Nephron progenitor cell (in vitro differentiated cells): Measurements from ENCODE around the gene SLC49A4.

ENCODE experiments used
- DNase-seq: peaks from one replicate; pipeline ENCODE4 v3.0.0; 2021
- H3K27ac Mint-ChIP-seq: 2 replicates; pipeline ENCODE4 v1.8.0; 2021; ENCODE audit warnings: mild to moderate bottlenecking, moderate library complexity, mixed read lengths
- H3K27me3 Mint-ChIP-seq: 2 replicates; pipeline ENCODE4 v1.8.0; 2021; ENCODE audit warnings: mild to moderate bottlenecking, low read depth, mixed read lengths; ENCODE audit not compliant: poor library complexity
- H3K36me3 Mint-ChIP-seq: 2 replicates; pipeline ENCODE4 v1.8.0; 2021; ENCODE audit warnings: low read depth, mixed read lengths
- H3K4me1 Mint-ChIP-seq: 2 replicates; pipeline ENCODE4 v1.8.0; 2021; ENCODE audit warnings: mixed read lengths
- H3K4me3 Mint-ChIP-seq: 2 replicates; pipeline ENCODE4 v1.8.0; 2021; ENCODE audit warnings: mild to moderate bottlenecking, moderate library complexity, mixed read lengths
- H3K9me3 Mint-ChIP-seq: 2 replicates; pipeline ENCODE4 v1.8.0; 2021; ENCODE audit warnings: mild to moderate bottlenecking, moderate library complexity, mixed read lengths
- TF ChIP-seq, protein P1 (sequence below): fragments of 200-600 bp; sonication (generic); IDR thresholded peaks from 2 replicates; pipeline ENCODE4 v1.5.0; 2021; ENCODE audit warnings: antibody characterized with exemption

The SLC49A4 gene

DNA sequence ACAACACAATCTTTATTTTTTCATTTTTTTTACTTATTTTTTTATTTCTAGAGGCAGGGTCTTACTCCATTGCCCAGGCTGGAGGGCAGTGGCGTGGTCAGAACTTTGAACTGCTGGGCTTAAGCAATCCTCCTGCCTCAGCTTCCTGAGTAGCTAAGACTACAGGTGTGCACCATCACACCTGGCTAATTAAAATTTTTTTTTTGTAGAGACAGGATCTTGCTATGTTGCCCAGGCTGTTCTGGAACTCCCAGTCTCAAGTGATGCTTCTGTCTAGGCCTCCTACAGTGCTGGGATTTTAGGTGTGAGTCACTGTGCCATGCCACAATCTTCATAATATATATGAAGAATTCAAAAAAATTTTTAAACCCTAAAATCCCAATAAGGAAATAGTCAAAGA lies 22.0 kb upstream of the SLC49A4 start:
- Mint-ChIP-seq H3K27ac (no peak overlapping the region), H3K27me3 (peaks cover under 1% of the 10 kb centered on the region), H3K4me3 (no peak overlapping the region), H3K36me3 (peaks cover 9% of the 10 kb centered on the region), H3K4me1 (no peaks in the 10 kb centered on the region), H3K9me3 (no peaks in the 10 kb centered on the region)
- DNase-seq: no peak
- TF ChIP-seq, protein P1, sequence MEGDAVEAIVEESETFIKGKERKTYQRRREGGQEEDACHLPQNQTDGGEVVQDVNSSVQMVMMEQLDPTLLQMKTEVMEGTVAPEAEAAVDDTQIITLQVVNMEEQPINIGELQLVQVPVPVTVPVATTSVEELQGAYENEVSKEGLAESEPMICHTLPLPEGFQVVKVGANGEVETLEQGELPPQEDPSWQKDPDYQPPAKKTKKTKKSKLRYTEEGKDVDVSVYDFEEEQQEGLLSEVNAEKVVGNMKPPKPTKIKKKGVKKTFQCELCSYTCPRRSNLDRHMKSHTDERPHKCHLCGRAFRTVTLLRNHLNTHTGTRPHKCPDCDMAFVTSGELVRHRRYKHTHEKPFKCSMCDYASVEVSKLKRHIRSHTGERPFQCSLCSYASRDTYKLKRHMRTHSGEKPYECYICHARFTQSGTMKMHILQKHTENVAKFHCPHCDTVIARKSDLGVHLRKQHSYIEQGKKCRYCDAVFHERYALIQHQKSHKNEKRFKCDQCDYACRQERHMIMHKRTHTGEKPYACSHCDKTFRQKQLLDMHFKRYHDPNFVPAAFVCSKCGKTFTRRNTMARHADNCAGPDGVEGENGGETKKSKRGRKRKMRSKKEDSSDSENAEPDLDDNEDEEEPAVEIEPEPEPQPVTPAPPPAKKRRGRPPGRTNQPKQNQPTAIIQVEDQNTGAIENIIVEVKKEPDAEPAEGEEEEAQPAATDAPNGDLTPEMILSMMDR: no peak

DNA sequence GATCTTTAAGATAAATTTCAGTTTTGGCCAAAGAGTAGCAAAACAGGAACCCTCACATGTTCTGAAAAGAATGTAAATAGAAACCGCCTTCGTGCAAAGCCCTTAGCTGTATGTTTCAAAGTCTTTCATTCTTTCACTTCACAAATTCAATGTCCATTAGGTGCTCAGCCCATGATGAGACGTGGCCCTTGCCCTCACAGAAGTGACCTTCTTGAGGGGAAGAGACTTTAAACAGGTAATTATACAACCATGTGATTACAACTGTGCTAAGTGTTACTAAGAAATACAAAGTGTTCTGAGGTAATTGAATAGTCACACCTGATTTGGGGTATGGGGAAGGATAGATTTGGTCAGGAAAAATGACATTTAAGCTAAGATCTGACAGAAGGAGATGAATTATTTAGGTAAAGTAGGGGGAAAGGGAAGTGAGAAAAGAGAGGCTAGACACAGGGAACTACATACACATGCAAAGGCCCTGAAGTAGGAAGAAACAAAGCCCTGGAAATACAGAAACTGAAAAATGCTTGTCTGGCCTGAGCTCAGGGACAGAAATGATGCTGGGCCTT lies 20.8 kb upstream of the SLC49A4 start:
- Mint-ChIP-seq H3K27ac (peak overlapping the region; percentile 28), H3K4me1 (no peaks in the 10 kb centered on the region), H3K9me3 (no peaks in the 10 kb centered on the region), H3K36me3 (peaks cover 9% of the 10 kb centered on the region), H3K4me3 (no peak overlapping the region), H3K27me3 (no peaks in the 10 kb centered on the region)
- TF ChIP-seq, protein P1: no peak
- no peak for DNase-seq

DNA sequence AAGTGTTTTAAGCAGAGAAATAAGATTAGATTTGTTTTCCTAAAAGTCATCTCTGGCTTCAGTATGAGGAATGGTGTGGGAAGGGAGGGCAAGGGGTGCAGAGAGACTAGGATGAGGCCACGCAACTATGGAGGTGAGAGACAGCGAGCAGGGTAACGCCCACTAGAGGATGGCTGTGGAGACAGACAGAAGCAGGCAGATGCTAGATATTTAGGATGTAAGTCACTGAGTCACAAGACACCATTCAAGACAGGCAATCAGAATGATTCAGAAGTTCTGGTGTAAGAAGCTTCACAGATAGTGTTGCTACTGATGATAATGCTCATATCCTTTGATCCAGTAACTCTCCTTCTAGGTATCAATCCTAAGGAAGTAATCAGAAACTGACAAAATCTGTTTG lies 20.3 kb upstream of the SLC49A4 start:
- H3K36me3 Mint-ChIP-seq: peaks cover 9% of the 10 kb centered on the region
- no peaks in the 10 kb centered on the region for H3K4me1 Mint-ChIP-seq
- no peak overlapping the region for H3K4me3 Mint-ChIP-seq
- DNase-seq: no peak
- no peak overlapping the region for H3K27ac Mint-ChIP-seq
- no peaks in the 10 kb centered on the region for H3K27me3 Mint-ChIP-seq
- H3K9me3 Mint-ChIP-seq: no peaks in the 10 kb centered on the region
- TF ChIP-seq, protein P1: no peak

DNA sequence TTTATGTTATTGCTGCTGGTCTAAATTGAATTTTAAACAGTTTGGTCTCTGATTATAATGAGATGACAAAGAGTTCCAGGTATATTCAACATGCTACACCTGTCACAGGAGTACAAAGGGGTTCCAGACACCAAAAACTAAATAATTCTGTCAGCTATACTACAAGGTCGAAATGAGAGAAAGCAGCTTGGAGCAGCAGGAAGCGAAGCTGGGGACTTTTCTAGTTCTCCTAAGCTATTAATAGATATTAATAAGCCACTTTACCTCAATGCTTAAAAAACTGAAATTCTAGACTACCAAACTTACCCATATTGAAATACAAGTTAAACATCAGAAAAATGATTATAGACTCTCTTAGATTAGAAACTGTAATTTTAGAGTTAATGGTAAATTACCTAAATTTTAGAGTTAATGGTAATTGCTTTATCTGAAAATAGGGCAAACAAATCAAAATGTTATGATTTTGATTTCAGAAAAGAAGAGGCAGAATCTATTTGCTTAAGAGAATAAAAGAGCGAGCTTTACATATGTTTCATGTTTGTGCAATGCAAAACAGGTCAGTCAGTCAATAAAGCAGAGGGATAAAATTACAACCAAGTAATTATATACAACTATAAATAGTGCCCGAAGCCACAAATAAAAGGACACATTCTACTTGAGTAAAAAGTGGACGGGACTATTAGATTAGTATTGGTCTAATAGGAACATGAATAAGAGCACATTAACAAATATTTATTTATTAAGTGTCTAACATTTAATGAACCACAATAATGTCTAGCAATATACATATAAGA lies 18.0 kb upstream of the SLC49A4 start:
- H3K36me3 Mint-ChIP-seq: peaks cover 11% of the 10 kb centered on the region
- H3K27me3 Mint-ChIP-seq: no peaks in the 10 kb centered on the region
- H3K4me3 Mint-ChIP-seq: no peak overlapping the region
- H3K9me3 Mint-ChIP-seq: peaks cover 8% of the 10 kb centered on the region
- TF ChIP-seq, protein P1: no peak
- no peaks in the 10 kb centered on the region for H3K4me1 Mint-ChIP-seq
- no peak for DNase-seq
- no peak overlapping the region for H3K27ac Mint-ChIP-seq

DNA sequence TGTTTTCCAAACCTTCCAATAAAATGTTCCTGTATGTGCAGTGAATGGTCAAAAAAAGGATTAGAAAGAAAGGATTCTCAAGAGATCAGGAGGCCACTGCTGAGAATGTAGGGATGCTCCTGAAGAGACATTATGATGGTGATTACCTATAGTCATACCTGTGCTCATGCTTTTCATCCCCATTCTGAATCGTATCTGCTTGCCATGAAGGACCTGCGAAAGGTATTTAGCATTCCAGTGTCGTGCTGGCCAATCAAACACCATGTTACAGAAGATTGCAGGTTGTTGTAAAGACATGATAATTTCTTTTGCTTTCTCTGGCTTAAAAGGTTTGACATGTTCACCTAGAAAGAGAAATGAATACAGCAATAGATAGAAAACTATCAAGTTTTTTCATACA lies 17.3 kb upstream of the SLC49A4 start:
- TF ChIP-seq, protein P1: no peak
- no peaks in the 10 kb centered on the region for H3K4me1 Mint-ChIP-seq
- peaks cover 10% of the 10 kb centered on the region for H3K9me3 Mint-ChIP-seq
- H3K27ac Mint-ChIP-seq: no peak overlapping the region
- no peaks in the 10 kb centered on the region for H3K27me3 Mint-ChIP-seq
- peaks cover 13% of the 10 kb centered on the region for H3K36me3 Mint-ChIP-seq
- no peak for DNase-seq
- no peak overlapping the region for H3K4me3 Mint-ChIP-seq

DNA sequence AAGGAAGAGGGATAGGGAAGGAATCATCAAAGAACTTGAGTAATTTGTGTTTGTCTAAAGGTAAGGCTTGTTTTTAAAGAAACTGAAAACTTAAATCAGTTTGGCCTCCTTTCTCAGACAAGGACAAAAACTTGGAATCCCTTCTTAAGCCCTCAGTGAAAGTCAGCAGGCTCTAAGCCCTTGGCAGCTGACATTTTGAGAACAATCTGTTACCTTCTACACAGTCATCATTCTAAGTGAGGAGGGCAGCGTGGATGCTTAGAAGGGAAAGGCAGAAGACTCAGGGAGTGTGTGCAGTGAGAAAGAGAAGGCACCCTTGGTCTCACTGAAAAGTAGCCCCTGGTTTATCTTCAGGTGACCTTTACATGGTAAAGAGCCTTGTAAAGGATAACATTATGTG lies 12.1 kb upstream of the SLC49A4 start:
- no peaks in the 10 kb centered on the region for H3K27me3 Mint-ChIP-seq
- peaks cover 10% of the 10 kb centered on the region for H3K9me3 Mint-ChIP-seq
- no peaks in the 10 kb centered on the region for H3K4me1 Mint-ChIP-seq
- no peak for DNase-seq
- TF ChIP-seq, protein P1: no peak
- no peak overlapping the region for H3K4me3 Mint-ChIP-seq
- no peak overlapping the region for H3K27ac Mint-ChIP-seq
- peaks cover 36% of the 10 kb centered on the region for H3K36me3 Mint-ChIP-seq
